ENCODE results near the gene PBOV1. TPM values are rescaled to one million over a fixed set of nuclear protein-coding genes. Genes with fewer than 3 reads are reported as not detected.

PBOV1 gene
- total and polyA plus RNA-seq, 8 donors, result not detected

GRCh38 chr6:138250513-138251247 lies 32.4 kb upstream of the PBOV1 start:
- DNase-seq (peak in 5 of 6 donors; percentile 85 to 94 (median 91)), FAIRE-seq (no peak), ATAC-seq (peak; percentile 97 to 99 (median 98))
- Histone ChIP-seq H3K9me3 (no peaks in the 10 kb centered on the region), H3K36me3 (peaks cover 0 to 9% (median 0%) of the 10 kb centered on the region in 3 donors), H3K4me3 (no peak overlapping the region), H3K4me1 (peaks cover 6 to 22% (median 16%) of the 10 kb centered on the region in 3 donors), H3K27ac (peak overlapping the region; percentile 82 to 93 (median 86)), H3K27me3 (no peaks in the 10 kb centered on the region)
- 33 to 35% methylated on average over 16 of the region's 16 CpGs for WGBS, 2 donors
- intact Hi-C loops (cut with DNase I), result no loop called here
- no peak for TF ChIP-seq CTCF (IDR thresholded peaks at IDR 0.05)

GRCh38 chr6:138250053-138250452 lies 31.8 kb upstream of the PBOV1 start:
- Histone ChIP-seq H3K4me1 (peaks cover 6 to 22% (median 16%) of the 10 kb centered on the region in 3 donors), H3K36me3 (peaks cover 0 to 4% (median 0%) of the 10 kb centered on the region in 3 donors), H3K9me3 (no peaks in the 10 kb centered on the region), H3K4me3 (no peak overlapping the region), H3K27me3 (no peaks in the 10 kb centered on the region), H3K27ac (peak overlapping the region; percentile 82 to 93 (median 86))
- DNase-seq (no peak), FAIRE-seq (no peak), ATAC-seq (no peak)
- no peak for TF ChIP-seq CTCF (IDR thresholded peaks at IDR 0.05)
- 91 to 92% methylated on average over 4 of the region's 4 CpGs for WGBS, 2 donors
- intact Hi-C loops (cut with DNase I), result no loop called here

GRCh38 chr6:138248878-138249277 lies 30.6 kb upstream of the PBOV1 start:
- no peak for ATAC-seq
- DNase-seq, result no peak
- no peaks in the 10 kb centered on the region for H3K27me3 ChIP-seq
- no peak for FAIRE-seq
- TF ChIP-seq CTCF (IDR thresholded peaks at IDR 0.05), result no peak
- 36 to 49% methylated on average over 1 of the region's 1 CpG for WGBS, 2 donors
- no peaks in the 10 kb centered on the region for H3K9me3 ChIP-seq
- peaks cover 6 to 27% (median 19%) of the 10 kb centered on the region in 3 donors for H3K4me1 ChIP-seq
- H3K4me3 ChIP-seq, result no peak overlapping the region
- peaks cover 0 to 3% (median 0%) of the 10 kb centered on the region in 3 donors for H3K36me3 ChIP-seq
- intact Hi-C loops (cut with DNase I), result no loop called here
- H3K27ac ChIP-seq, result no peak overlapping the region

- Histone ChIP-seq H3K9me3 (no peaks in the 10 kb centered on the region), H3K27ac (no peak overlapping the region), H3K36me3 (no peaks in the 10 kb centered on the region), H3K4me3 (no peak overlapping the region), H3K27me3 (no peaks in the 10 kb centered on the region), H3K4me1 (peaks cover 6 to 35% (median 23%) of the 10 kb centered on the region in 3 donors)
- intact Hi-C loops (cut with DNase I), result no loop called here
- WGBS, 2 donors, result 88 to 91% methylated on average over 7 of the region's 7 CpGs
- ATAC-seq, result no peak
- TF ChIP-seq CTCF (IDR thresholded peaks at IDR 0.05), result no peak
- peak in 1 of 6 donors; percentile 20 for DNase-seq
- no peak for FAIRE-seq
These were observed 29.7 kb upstream of the PBOV1 start for GRCh38 chr6:138248011-138248410.
